AG10803 (cell line): ENCODE data around the gene CKLF.
"Not testable (repeated sequence)": the region's sequence is repeated elsewhere in the genome, so short reads cannot be mapped to it uniquely, and the experiment has no call there.

Experiments
- DNase-seq: peaks from one replicate; pipeline ENCODE4 v3.0.0; 2010; ENCODE audit warnings: low read depth
- H3K4me3 ChIP-seq: 2 replicates; pipeline ENCODE4 v1.5.1; 2011; ENCODE audit warnings: mild to moderate bottlenecking, low read length, control low read depth
- TF ChIP-seq, protein P1 (sequence below): conservative IDR thresholded peaks from 2 replicates; pipeline ENCODE4 v1.5.1; 2011; ENCODE audit warnings: mild to moderate bottlenecking, low read length, control low read depth, inconsistent platforms

The CKLF gene

DNA sequence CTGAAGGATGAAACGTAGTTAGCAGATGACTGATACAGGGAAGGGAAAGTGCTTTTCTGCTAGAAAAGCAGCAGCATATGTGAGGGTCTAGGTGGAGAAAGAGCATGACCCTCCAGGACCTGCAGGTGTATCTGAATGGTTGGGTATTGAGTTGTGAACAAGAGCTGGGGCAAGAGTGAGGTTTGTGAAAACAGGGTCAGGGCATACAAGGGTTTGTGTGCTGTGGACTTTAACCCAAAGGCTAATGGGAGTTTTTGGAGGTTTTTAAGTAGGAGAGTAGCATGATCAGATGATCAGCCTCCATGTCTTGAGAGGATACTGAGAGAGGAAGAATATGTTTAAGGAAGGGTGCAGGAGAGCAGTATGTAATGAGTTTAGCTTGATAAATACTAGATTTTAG lies 7.7 kb downstream of the CKLF start:
- DNase-seq: no peak
- no peak overlapping the region for H3K4me3 ChIP-seq
- TF ChIP-seq, protein P1, sequence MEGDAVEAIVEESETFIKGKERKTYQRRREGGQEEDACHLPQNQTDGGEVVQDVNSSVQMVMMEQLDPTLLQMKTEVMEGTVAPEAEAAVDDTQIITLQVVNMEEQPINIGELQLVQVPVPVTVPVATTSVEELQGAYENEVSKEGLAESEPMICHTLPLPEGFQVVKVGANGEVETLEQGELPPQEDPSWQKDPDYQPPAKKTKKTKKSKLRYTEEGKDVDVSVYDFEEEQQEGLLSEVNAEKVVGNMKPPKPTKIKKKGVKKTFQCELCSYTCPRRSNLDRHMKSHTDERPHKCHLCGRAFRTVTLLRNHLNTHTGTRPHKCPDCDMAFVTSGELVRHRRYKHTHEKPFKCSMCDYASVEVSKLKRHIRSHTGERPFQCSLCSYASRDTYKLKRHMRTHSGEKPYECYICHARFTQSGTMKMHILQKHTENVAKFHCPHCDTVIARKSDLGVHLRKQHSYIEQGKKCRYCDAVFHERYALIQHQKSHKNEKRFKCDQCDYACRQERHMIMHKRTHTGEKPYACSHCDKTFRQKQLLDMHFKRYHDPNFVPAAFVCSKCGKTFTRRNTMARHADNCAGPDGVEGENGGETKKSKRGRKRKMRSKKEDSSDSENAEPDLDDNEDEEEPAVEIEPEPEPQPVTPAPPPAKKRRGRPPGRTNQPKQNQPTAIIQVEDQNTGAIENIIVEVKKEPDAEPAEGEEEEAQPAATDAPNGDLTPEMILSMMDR: no peak

DNA sequence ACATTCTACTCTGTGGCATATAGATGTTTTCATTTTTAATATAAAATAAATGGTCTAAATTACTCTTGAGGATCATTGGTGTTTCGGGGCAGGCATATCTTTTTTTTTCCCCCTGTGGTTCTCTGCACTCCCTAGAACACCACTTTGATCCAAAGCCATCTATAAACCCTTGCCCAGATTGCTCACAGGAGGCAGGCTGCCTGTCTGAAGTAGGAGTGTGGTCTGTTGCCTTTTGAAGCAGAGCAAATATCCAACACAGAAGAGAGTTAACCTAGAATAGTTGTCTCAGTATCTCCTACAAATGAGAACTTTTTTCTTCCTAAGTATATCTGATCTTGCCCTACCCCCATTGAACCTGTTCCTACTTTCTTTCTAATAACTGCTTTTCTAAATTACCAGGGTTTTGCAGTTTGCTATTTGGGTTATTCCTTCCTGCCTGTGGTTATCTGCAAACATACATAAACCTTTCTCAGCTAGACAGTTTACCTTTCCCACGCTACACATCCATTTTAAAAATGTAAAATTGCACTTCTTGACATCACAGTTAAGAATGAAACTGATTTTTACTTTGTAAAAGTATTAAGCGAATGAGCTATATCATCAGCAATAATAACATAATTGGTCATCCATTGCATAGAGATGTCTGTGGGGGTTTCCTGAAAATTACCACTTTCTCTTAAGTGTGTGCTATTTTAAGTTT lies 9.2 kb downstream of the CKLF start:
- H3K4me3 ChIP-seq: no peak overlapping the region
- no peak for DNase-seq
- TF ChIP-seq, protein P1: no peak

DNA sequence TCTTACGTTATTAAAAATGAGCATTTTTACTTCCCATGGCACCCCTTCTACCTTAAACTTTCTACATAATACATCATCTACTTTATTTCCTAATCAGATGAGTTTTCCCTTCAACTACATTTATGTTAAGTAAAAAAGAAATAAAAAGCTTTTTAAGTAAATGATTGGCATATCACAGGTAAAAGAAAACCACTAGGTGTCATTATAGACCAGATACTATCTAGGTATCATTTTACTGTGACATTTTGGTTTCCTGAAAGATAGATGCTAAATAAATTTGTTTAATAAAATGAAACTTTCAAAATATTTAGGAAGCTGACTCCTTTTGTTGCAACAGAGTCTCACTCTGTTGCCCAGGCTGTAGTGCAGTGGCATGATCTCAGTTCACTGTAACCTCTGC lies 10.0 kb downstream of the CKLF start:
- TF ChIP-seq, protein P1: no peak
- H3K4me3 ChIP-seq: no peak overlapping the region
- DNase-seq: no peak

DNA sequence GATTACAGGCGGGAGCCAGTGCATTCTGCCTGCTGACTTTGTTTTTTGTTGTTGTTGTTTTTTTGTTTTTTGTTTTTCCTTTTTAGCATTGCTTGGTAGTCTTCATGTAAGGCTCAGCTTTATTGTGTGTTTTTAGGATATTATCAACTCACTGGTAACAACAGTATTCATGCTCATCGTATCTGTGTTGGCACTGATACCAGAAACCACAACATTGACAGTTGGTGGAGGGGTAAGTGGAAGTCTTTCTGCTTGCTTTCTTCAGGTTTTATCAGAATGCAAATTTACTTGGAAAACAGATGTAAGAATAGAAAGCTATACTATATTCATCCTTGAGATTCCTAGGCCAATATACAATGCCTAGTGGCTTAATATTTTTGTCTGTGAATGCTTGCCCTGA lies 10.6 kb downstream of the CKLF start:
- no peak overlapping the region for H3K4me3 ChIP-seq
- TF ChIP-seq, protein P1: no peak
- no peak for DNase-seq

DNA sequence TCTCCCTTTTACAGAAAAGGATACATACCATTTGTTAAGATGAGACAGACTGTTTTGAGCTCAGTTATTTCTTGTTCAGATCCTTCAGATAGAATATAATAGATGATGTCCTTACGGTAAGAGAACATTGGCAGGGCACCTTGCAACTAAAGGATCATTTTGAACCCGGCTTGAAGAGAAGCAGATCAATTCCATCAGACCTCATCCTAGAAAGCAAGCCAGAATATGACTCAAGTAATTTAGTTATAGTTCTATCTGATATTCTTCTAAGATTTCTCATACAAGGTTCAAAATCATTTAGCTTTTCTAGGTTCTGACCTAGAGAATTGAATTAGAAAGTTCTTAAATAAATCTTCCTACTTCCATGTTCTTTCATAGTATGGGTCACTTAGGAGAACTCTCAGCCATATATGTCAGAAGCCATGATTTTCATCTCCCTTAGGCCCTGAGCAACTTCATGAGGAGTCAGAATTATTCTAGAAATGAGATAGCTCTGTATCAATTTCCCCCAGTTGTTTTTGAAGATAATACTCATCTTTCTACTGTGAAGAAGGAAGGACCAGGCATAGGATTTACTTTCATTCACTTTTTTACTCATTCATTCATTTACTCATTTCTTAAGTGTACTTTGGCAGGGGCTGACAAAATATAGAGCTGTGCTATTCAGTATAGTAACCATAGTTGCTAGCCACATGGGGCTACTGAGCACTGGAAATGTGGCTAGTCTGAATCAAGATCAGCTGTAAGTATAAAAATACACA lies 11.4 kb downstream of the CKLF start:
- no peak overlapping the region for H3K4me3 ChIP-seq
- no peak for DNase-seq
- TF ChIP-seq, protein P1: no peak

DNA sequence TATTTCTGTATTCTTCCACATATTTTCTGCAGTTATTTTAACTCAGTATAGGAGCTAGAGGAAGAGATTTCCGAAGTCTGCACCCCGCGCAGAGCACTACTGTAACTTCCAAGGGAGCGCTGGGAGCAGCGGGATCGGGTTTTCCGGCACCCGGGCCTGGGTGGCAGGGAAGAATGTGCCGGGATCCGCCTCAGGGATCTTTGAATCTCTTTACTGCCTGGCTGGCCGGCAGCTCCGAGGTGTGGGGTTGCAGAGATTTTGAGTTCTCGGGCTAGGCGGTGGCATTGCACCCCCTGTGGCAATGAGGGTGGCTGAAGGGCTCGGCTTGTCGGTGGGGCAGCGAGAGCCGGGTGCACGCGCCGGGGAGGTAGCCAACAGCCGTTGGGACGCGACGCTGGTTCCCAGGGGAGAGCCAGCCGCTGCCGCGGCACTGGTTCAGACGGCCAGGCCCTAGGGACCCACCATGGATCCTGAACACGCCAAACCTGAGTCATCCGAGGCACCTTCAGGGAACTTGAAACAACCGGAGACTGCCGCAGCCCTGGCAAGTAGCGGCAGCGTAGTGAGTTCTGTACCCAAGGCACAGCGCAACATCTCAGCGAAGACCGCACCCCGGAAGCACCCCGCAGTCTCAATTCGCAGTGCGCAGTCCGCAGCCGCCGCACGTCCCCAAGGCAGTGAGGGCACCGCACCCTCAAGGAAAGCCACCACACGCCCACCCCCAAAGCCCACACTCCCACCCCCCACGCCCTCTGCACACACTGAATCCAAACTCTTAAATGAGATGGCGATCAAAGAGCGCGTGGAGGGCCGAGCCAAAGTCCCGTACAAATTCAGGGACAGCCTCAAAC lies 13.9 kb downstream of the CKLF start, which contains the start of gene CMTM1:
CMTM1 (plus strand) TSS at position 389 of the 851 bp plus-strand sequence; CDS start at position 464, 75 bp downstream.
- H3K4me3 ChIP-seq: no peak within 1 kb of the TSS
- no peak for DNase-seq
- TF ChIP-seq, protein P1: no peak

DNA sequence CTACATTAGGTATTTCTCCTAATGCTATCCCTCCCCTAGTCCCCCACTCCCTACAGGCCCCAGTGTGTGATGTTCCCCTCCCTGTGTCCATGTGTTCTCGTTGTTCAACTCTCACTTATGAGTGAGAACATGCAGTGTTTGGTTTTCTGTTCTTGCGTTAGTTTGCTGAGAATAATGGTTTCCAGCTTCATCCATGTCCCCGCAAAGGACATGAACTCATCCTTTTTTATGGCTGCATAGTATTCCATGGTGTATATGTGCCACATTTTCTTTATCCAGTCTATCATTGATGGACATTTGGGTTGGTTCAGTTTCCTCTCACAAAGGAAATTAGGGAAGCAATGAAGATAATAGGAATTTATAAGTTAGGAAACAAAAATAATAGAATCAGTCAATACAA lies 14.9 kb downstream of the CKLF start:
- H3K4me3 ChIP-seq, DNase-seq: not testable (repeated sequence)
